ENCODE data around the gene GAS2L1. TPM values are rescaled to one million over a fixed set of nuclear protein-coding genes. Genes with fewer than 3 reads are reported as not detected.
A peak's percentile ranks its signal among the peaks of the same experiment; 100 is the strongest.

The GAS2L1 gene
- total RNA-seq (2021), result 8.0 and 8.1 TPM in 2 replicates
- long read RNA-seq, partial matches to known transcripts, result 0 of 2 reads
- long read RNA-seq, other reads (novel, unspliced or antisense), result 1 of 2 reads

DNA sequence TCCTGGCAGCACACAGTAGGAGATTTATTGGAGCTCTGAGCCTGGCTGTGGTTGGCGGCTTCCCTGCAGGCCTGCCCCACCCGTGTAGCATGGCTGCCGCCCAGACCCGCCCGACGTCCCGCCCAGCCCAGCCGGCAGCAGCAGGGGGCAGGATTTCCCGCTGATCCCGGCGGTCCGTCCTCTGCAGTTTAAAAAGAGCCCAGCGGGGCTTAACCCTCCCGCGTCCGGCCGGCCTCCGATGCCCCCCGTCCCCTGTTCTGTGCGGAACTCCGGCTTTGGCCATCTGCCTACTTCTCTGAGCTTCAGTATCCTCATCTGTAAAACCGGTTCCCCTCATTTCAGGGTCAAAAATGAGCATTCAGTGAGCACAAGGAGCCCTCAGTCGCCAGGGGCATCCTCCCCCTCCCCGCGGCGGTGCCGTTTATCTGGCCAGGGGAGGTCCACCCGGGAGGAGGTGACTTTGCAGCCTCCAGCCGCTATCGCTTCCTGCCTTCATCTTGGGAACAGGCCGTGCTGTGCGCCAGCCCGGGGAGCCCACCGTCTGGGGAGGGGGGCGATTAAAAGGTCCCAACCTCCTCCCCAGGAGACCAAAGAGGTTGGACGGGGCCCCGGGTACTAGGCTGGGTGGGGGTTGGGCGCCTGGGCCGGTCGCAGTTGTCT is at the start of gene GAS2L1:
Gene GAS2L1, plus strand, starts transcription at position 476 of the 660 bp plus-strand sequence. CDS start 1,456 bp downstream, outside the sequence.
- peak within 1 kb of the TSS; percentile 52 for H3K4me2 ChIP-seq (ENCODE audit: insufficient read depth, insufficient read length, low read length)
- Mint-ChIP-seq H3K36me3 (ENCODE audit: insufficient read depth in 1 of 3, low read depth in 3 of 3) (peaks cover 0 to 2% (median 0%) of the 10 kb centered on the region in 3 experiments; a peak in 3 of 7 replicates), H3K27ac (peak within 1 kb of the TSS; percentile 82 to 83 (median 83); a peak in 3 of 7 replicates), H3K9me3 (peaks cover 0 to 3% of the 10 kb centered on the region in 2 experiments; a peak in 2 of 5 replicates), H3K27me3 (ENCODE audit: low read depth) (peaks cover 9% of the 10 kb centered on the region; the same call in 1 of the 2 replicates), H3K4me1 (peaks cover 17 to 32% of the 10 kb centered on the region in 2 experiments), H3K4me3 (peak within 1 kb of the TSS; percentile 72 to 92)
- H2AK5ac ChIP-seq (ENCODE audit: insufficient read length, low read length), result no peak within 1 kb of the TSS
- no peak within 1 kb of the TSS for H2BK5ac ChIP-seq (ENCODE audit: insufficient read length, low read length)
- no peak within 1 kb of the TSS for H3K23ac ChIP-seq (ENCODE audit: insufficient read length, low read depth, low read length)
- no peaks in the 10 kb centered on the region for H3K9me3 ChIP-seq (ENCODE audit: control insufficient read depth, low read depth, low read length)
- no peak within 1 kb of the TSS for H3K9ac ChIP-seq (ENCODE audit: extremely low read depth, insufficient read length, low read length)
- H3K4me1 ChIP-seq (ENCODE audit: insufficient read depth, low read length), result no peaks in the 10 kb centered on the region
- no peak within 1 kb of the TSS for H2BK120ac ChIP-seq (ENCODE audit: low read depth, low read length, poor library complexity, severe bottlenecking)
- no peak within 1 kb of the TSS for H4K91ac ChIP-seq (ENCODE audit: insufficient read length, low read depth, low read length)
- no peak within 1 kb of the TSS for H2AFZ ChIP-seq (ENCODE audit: low read length)
- no peak within 1 kb of the TSS for H2BK15ac ChIP-seq (ENCODE audit: low read depth, low read length)
- no peaks in the 10 kb centered on the region for H4K20me1 ChIP-seq (ENCODE audit: control insufficient read depth, insufficient read depth, insufficient read length)
- no peak within 1 kb of the TSS for H3K27ac ChIP-seq (ENCODE audit: insufficient read length, low read depth, low read length)
- peak within 1 kb of the TSS; percentile 52 for H3K18ac ChIP-seq (ENCODE audit: insufficient read length, low read depth, low read length)
- no peaks in the 10 kb centered on the region for H3K79me2 ChIP-seq (ENCODE audit: insufficient read depth, low read length)
- no peak within 1 kb of the TSS for H3K4ac ChIP-seq (ENCODE audit: low read depth, low read length)
- H3T11ph ChIP-seq (ENCODE audit: low read length), result no peak within 1 kb of the TSS
- H2BK12ac ChIP-seq (ENCODE audit: insufficient read length, low read depth, low read length), result no peak within 1 kb of the TSS
- peak within 1 kb of the TSS; percentile 49; the same call in 1 of the 2 replicates for H3K14ac ChIP-seq (ENCODE audit: insufficient read depth, low read length)
- peak; percentile 15; the same call in 1 of the 3 replicates for TF ChIP-seq CTCF (conservative IDR thresholded peaks at IDR 0.05)
- no peaks in the 10 kb centered on the region for H3K27me3 ChIP-seq (ENCODE audit: insufficient read depth, low read length)
- whole genome bisulfite sequencing (ENCODE audit: extremely low coverage, insufficient read length, low lambda C conversion rate), result no CpG with 5 or more reads among the region's 40 CpGs
- H3K23me2 ChIP-seq (ENCODE audit: insufficient read length, low read depth, low read length, poor library complexity, severe bottlenecking), result peaks cover 8% of the 10 kb centered on the region
- no peak within 1 kb of the TSS for H3K56ac ChIP-seq (ENCODE audit: insufficient read length, low read depth, low read length)
- H2BK20ac ChIP-seq (ENCODE audit: low read depth, low read length, poor library complexity, severe bottlenecking), result no peak within 1 kb of the TSS
- H3K79me1 ChIP-seq (ENCODE audit: insufficient read depth, low read depth, low read length, poor library complexity, severe bottlenecking), result no peaks in the 10 kb centered on the region
- no peak within 1 kb of the TSS for H4K5ac ChIP-seq (ENCODE audit: insufficient read length, low read depth, low read length)
- H4K8ac ChIP-seq (replicated peaks; ENCODE audit: insufficient read length, low read depth, low read length), result no peak within 1 kb of the TSS
- peak; percentile 84 for DNase-seq
